ENCODE measurements around the gene KMT2E. TPM values are rescaled to one million over a fixed set of nuclear protein-coding genes. Genes with fewer than 3 reads are reported as not detected.
A peak's percentile ranks its signal among the peaks of the same experiment; 100 is the strongest.

The KMT2E gene
- total and polyA plus RNA-seq, 2 donors (not counting 1 experiment from before 2014, with no cell fraction given), result 32.4 to 328 TPM

DNA sequence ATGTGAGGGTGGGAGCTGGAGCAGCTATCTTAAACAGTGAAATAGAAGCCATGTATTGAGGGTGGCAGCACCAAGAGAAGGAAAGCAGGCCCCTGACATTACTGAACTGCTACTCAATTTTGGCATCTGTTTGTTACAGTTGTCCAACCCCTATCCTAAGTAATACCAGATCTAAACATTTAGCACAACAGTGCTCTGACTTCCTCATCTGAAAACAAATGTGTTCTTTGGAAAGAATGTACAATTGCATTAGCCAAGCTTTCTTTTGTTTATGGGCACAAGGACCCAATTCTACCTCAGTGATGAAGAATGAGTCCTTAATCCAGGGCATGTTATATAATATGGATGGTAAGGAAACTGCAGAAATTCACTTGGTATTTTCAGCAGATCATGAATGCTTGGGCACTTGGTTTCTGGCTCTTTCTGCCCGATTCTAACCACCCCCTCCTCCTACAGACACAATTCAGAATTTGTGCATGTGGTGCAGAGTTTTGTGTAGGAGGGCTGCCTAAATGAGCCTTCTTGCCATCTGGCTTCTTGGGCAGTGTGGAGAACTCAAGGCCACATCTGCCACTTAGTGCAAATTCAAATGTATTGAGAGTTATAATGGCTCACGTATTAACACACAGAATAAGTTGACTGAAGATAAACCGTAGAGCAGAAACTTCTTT, 36.9 kb upstream of the KMT2E start:
- POLR2A ChIA-PET, result interaction anchor here (0.6 to 1.2 kb wide), 2 partner anchors 36 to 50 kb away, joined by 3 to 9 read pairs; no protein-coding TSS in a partner anchor
- H3K27me3 ChIP-seq (replicated peaks in 1 of 4; ENCODE audit: control extremely low read depth in 1 of 4, control insufficient read depth in 3 of 4, insufficient read depth in 4 of 4, low read length in 3 of 4), result no peaks in the 10 kb centered on the region
- H3K9ac ChIP-seq (ENCODE audit: low read length), result no peak overlapping the region
- no peaks in the 10 kb centered on the region for H3K27me3 Mint-ChIP-seq
- no peaks in the 10 kb centered on the region for H4K20me1 ChIP-seq (ENCODE audit: control insufficient read depth, insufficient read depth, low read length, poor library complexity, severe bottlenecking)
- WGBS (ENCODE audit: insufficient coverage), result no CpG with 5 or more reads among the region's 3 CpGs
- no peak overlapping the region for H3K4me3 ChIP-seq (ENCODE audit: control extremely low read depth in 1 of 5, extremely low read depth in 1 of 5, insufficient read depth in 1 of 5, low read depth in 2 of 5, low read length in 4 of 5)
- TF ChIP-seq, protein P1, sequence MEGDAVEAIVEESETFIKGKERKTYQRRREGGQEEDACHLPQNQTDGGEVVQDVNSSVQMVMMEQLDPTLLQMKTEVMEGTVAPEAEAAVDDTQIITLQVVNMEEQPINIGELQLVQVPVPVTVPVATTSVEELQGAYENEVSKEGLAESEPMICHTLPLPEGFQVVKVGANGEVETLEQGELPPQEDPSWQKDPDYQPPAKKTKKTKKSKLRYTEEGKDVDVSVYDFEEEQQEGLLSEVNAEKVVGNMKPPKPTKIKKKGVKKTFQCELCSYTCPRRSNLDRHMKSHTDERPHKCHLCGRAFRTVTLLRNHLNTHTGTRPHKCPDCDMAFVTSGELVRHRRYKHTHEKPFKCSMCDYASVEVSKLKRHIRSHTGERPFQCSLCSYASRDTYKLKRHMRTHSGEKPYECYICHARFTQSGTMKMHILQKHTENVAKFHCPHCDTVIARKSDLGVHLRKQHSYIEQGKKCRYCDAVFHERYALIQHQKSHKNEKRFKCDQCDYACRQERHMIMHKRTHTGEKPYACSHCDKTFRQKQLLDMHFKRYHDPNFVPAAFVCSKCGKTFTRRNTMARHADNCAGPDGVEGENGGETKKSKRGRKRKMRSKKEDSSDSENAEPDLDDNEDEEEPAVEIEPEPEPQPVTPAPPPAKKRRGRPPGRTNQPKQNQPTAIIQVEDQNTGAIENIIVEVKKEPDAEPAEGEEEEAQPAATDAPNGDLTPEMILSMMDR (IDR thresholded peaks at IDR 0.05), result no peak
- TF ChIP-seq EZH2 (IDR thresholded peaks at IDR 0.05; ENCODE audit: borderline replicate concordance, insufficient read depth, low read depth, low read length, poor library complexity, severe bottlenecking), result no peak
- peaks cover 56% of the 10 kb centered on the region for H3K4me1 Mint-ChIP-seq
- no peaks in the 10 kb centered on the region for H3K9me3 ChIP-seq (ENCODE audit: control extremely low read depth in 1 of 3, control insufficient read depth in 2 of 3, insufficient read depth in 1 of 3, low read length in 2 of 3)
- H3K9me3 Mint-ChIP-seq (ENCODE audit: insufficient read depth), result no peaks in the 10 kb centered on the region
- no peak overlapping the region for H3K4me2 ChIP-seq (replicated peaks; ENCODE audit: low read depth, low read length, poor library complexity, severe bottlenecking)
- H3K4me3 Mint-ChIP-seq, result no peak overlapping the region
- H2AFZ ChIP-seq (ENCODE audit: insufficient read depth, low read depth, low read length, poor library complexity, severe bottlenecking), result no peak overlapping the region
- peaks cover 42% of the 10 kb centered on the region for H3K79me2 ChIP-seq (ENCODE audit: control insufficient read depth, insufficient read depth, low read length)
- peak overlapping the region in 1 of 2 donors; percentile 46 for H3K27ac ChIP-seq (ENCODE audit: low read length in 2 of 2)
- peaks cover 14 to 25% of the 10 kb centered on the region in 2 donors for H3K4me1 ChIP-seq (ENCODE audit: control insufficient read depth in 2 of 2, insufficient read depth in 2 of 2, low read length in 2 of 2)
- peaks cover 2 to 5% of the 10 kb centered on the region in 2 experiments for H3K36me3 ChIP-seq (replicated peaks in 1 of 2; ENCODE audit: control extremely low read depth in 1 of 2, control insufficient read depth in 1 of 2, extremely low read depth in 1 of 2, insufficient read depth in 2 of 2, low read length in 1 of 2)
- intact Hi-C loops (cut with micrococcal nuclease), result no loop called here
- peak overlapping the region; percentile 78 for H3K27ac Mint-ChIP-seq
- CTCF ChIA-PET, result interaction anchor here (0.8 to 9.1 kb wide), 3 partner anchors 51 to 453 kb away, joined by 3 to 248 read pairs (median 151); no protein-coding TSS in a partner anchor
- ATAC-seq (ENCODE audit: low read depth) (no peak), DNase-seq (no peak)

DNA sequence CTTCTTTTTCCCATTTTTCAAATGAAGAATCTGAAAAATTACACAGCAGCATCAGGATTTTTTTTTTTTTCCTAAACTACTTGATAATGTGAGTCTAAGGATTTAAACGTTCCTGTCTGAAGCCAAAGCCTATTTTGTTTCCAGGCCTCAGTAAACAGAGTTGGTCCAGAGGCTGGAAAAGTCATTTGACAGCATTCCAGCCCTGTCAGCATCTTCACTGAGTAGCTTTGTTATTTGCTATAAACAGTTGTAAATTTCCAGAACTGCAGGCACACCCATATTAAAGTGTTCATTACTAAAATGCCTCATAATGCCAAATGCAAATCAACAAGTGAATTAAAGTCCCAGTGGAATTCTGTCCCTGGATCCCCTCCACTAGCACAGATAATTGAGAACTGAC, 35.5 kb upstream of the KMT2E start:
- no peak overlapping the region for H3K4me2 ChIP-seq (replicated peaks; ENCODE audit: low read depth, low read length, poor library complexity, severe bottlenecking)
- no peak for DNase-seq
- Mint-ChIP-seq H3K4me3 (no peak overlapping the region), H3K27me3 (no peaks in the 10 kb centered on the region), H3K4me1 (peaks cover 61% of the 10 kb centered on the region), H3K9me3 (ENCODE audit: insufficient read depth) (no peaks in the 10 kb centered on the region), H3K27ac (no peak overlapping the region)
- intact Hi-C loops (cut with micrococcal nuclease), result no loop called here
- no peak overlapping the region for H3K9ac ChIP-seq (ENCODE audit: low read length)
- no peaks in the 10 kb centered on the region for H4K20me1 ChIP-seq (ENCODE audit: control insufficient read depth, insufficient read depth, low read length, poor library complexity, severe bottlenecking)
- no peak overlapping the region for H3K4me3 ChIP-seq (ENCODE audit: control extremely low read depth in 1 of 5, extremely low read depth in 1 of 5, insufficient read depth in 1 of 5, low read depth in 2 of 5, low read length in 4 of 5)
- no peak for ATAC-seq (ENCODE audit: low read depth)
- peaks cover 2 to 5% of the 10 kb centered on the region in 2 experiments for H3K36me3 ChIP-seq (replicated peaks in 1 of 2; ENCODE audit: control extremely low read depth in 1 of 2, control insufficient read depth in 1 of 2, extremely low read depth in 1 of 2, insufficient read depth in 2 of 2, low read length in 1 of 2)
- peaks cover 24 to 34% of the 10 kb centered on the region in 2 donors for H3K4me1 ChIP-seq (ENCODE audit: control insufficient read depth in 2 of 2, insufficient read depth in 2 of 2, low read length in 2 of 2)
- H3K27me3 ChIP-seq (replicated peaks in 1 of 4; ENCODE audit: control extremely low read depth in 1 of 4, control insufficient read depth in 3 of 4, insufficient read depth in 4 of 4, low read length in 3 of 4), result no peaks in the 10 kb centered on the region
- CTCF ChIA-PET, result interaction anchor here (0.8 to 11.1 kb wide), 7 partner anchors 12 to 95 kb away, joined by 3 to 282 read pairs (median 4); partner anchors contain the start of gene KMT2E
- no peak for TF ChIP-seq EZH2 (IDR thresholded peaks at IDR 0.05; ENCODE audit: borderline replicate concordance, insufficient read depth, low read depth, low read length, poor library complexity, severe bottlenecking)
- TF ChIP-seq, protein P1 (IDR thresholded peaks at IDR 0.05), result no peak
- no peak overlapping the region for H2AFZ ChIP-seq (ENCODE audit: insufficient read depth, low read depth, low read length, poor library complexity, severe bottlenecking)
- no CpG with 5 or more reads among the region's 1 CpG for WGBS (ENCODE audit: insufficient coverage)
- H3K79me2 ChIP-seq (ENCODE audit: control insufficient read depth, insufficient read depth, low read length), result peaks cover 45% of the 10 kb centered on the region
- no peaks in the 10 kb centered on the region for H3K9me3 ChIP-seq (ENCODE audit: control extremely low read depth in 1 of 3, control insufficient read depth in 2 of 3, insufficient read depth in 1 of 3, low read length in 2 of 3)
- peak overlapping the region in 1 of 2 donors; percentile 46 for H3K27ac ChIP-seq (ENCODE audit: low read length in 2 of 2)
- POLR2A ChIA-PET, result interaction anchor here (7.8 kb wide), 1 partner anchor 35 kb away, joined by 101 read pairs; the partner anchor contains the start of gene KMT2E
